Measurements from ENCODE around the gene HAL.
"Not testable (repeated sequence)": the region's sequence is repeated elsewhere in the genome, so short reads cannot be mapped to it uniquely, and the experiment has no call there.

The HAL gene

DNA sequence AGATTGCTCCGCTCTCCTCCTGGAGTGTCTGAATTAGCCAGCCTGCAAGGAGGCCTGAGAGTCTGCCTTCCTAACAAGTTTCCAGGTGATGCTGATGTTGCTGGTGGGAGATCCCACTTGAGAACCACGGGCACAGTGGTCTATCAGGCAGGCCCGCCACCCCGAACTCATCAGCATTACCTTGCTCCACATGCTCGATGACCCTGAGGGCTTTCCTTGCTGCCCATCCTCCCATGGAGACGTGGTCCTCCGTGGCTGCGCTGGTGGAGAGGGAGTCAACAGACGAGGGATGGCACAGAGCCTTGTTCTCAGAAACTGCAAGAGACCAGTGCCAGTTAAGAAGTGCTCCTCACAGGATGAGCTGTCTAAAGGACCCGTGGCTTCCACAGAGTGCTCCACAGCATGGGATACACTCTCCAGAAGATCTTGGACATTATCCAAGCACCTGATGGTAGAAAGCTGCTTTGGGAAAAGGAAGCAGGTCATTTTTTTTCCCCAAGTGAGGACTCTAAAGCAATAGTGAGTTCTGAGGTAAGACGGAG is 18.3 kb downstream of the HAL start:
- no peak overlapping the region for H3K4me3 ChIP-seq (ENCODE audit: low read depth, low read length)
- TF ChIP-seq, protein P1, sequence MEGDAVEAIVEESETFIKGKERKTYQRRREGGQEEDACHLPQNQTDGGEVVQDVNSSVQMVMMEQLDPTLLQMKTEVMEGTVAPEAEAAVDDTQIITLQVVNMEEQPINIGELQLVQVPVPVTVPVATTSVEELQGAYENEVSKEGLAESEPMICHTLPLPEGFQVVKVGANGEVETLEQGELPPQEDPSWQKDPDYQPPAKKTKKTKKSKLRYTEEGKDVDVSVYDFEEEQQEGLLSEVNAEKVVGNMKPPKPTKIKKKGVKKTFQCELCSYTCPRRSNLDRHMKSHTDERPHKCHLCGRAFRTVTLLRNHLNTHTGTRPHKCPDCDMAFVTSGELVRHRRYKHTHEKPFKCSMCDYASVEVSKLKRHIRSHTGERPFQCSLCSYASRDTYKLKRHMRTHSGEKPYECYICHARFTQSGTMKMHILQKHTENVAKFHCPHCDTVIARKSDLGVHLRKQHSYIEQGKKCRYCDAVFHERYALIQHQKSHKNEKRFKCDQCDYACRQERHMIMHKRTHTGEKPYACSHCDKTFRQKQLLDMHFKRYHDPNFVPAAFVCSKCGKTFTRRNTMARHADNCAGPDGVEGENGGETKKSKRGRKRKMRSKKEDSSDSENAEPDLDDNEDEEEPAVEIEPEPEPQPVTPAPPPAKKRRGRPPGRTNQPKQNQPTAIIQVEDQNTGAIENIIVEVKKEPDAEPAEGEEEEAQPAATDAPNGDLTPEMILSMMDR (IDR thresholded peaks at IDR 0.05; ENCODE audit: control insufficient read depth, extremely low read depth, insufficient read depth) = no peak
- no peak for DNase-seq (ENCODE audit: low read depth)

DNA sequence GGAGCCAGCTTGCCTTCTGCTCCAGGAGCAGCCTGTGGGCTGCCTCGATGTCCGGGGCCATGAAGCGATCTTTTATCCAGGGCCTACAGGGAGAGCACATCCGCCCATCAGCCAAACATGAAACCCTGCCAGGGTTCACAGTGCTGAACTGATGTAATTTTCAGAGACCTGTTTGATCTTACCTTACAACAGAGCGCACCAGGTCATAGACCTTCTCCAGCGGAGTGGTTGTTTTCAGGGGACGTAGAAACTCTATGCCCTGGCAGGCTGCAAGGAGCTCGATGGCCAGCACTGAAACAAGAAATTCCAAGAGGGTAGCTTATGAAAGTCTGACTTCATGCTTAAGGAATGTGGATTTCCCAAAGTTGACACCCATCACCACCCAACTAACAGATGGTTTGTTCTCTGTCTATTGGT is 19.7 kb downstream of the HAL start:
- no peak for DNase-seq (ENCODE audit: low read depth)
- no peak overlapping the region for H3K4me3 ChIP-seq (ENCODE audit: low read depth, low read length)
- TF ChIP-seq, protein P1 (IDR thresholded peaks at IDR 0.05; ENCODE audit: control insufficient read depth, extremely low read depth, insufficient read depth) = no peak

GRCh38 chr12:95975491-95975890 is 20.7 kb downstream of the HAL start:
- H3K4me3 ChIP-seq (ENCODE audit: low read depth, low read length) = no peak overlapping the region
- DNase-seq (ENCODE audit: low read depth) = no peak
- TF ChIP-seq, protein P1 (IDR thresholded peaks at IDR 0.05; ENCODE audit: control insufficient read depth, extremely low read depth, insufficient read depth) = no peak

DNA sequence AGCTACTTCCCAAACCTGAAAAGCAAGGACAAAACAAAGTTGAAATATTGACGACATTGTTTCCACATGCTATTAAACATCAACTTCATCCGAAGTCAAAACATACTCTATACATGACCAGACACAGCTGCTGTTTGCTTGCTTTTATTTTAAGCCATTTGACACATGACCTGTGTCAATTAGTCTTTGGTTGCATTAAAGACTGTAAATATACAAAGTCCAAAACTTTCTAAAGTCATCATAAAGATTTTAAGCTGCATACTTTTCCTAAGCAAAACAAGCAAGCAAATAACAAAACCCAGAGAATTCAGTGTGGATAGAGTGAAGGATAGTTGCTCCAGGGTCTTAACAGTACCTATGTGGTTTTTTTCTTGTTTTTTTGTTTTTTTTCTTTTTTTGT is 21.8 kb downstream of the HAL start:
- no peak overlapping the region for H3K4me3 ChIP-seq (ENCODE audit: low read depth, low read length)
- TF ChIP-seq, protein P1 (IDR thresholded peaks at IDR 0.05; ENCODE audit: control insufficient read depth, extremely low read depth, insufficient read depth) = no peak
- DNase-seq (ENCODE audit: low read depth) = no peak

DNA sequence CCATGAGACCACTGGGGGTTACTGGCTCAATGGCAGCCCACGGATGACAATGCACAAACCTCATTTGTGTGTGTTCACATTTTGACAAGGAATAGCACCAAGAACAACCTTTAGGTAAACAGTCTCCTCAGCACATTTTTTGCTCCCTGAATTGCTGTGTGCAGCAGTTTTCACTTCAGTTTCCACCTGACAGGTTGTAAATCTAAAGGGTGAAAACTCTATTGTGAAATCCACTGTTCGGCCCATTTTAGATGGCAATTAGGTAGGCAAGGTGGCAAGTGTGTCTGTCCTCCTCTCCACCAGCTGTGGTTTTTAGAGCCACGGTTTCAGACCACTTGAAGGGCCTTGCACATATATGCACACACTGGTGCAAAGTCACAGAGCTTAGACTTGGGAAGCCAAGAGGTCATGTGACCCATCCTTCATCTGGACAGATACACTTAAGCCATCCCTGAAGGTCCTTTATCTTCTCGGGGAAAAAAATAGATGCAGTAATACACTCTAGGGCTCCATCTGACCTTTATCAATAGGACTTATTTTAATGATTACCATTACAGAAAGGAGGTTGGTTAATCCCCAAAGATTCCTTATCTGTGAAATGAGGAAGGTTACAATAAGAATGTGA is 23.2 kb downstream of the HAL start:
- TF ChIP-seq, protein P1 (IDR thresholded peaks at IDR 0.05; ENCODE audit: control insufficient read depth, extremely low read depth, insufficient read depth) = no peak
- DNase-seq (ENCODE audit: low read depth) = no peak

DNA sequence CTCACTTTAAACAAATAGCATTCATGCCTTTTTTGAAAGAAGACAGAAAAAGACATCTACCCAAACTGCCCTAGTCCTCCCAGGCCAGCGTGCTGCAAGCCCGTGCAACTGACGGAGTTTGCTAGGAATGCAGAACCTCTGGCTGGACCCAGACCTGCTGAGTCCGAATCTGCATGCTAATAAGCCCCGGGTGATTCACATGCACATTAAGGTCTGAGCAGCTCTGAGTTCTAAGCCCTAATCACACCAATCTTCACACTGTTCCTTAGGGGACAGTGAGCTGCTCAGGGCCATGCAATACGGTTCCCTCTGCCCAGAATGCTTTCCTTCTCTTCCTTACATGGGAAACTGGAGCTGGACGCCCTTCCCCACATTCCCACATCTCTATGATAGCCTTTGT is 25.2 kb downstream of the HAL start:
- DNase-seq (ENCODE audit: low read depth) = no peak
- TF ChIP-seq, protein P1 (IDR thresholded peaks at IDR 0.05; ENCODE audit: control insufficient read depth, extremely low read depth, insufficient read depth) = no peak
- no peak overlapping the region for H3K4me3 ChIP-seq (ENCODE audit: low read depth, low read length)

More for the DNA sequence above, 23.2 kb downstream of the HAL start:
- no peak overlapping the region for H3K4me3 ChIP-seq (ENCODE audit: low read depth, low read length)

- not testable (repeated sequence) for H3K4me3 ChIP-seq (ENCODE audit: low read depth, low read length); DNase-seq (ENCODE audit: low read depth)
These were observed 27.0 kb downstream of the HAL start for GRCh38 chr12:95969116-95969515.

Measured in LNCaP clone FGC (cell line).